Measurements from ENCODE around the gene ADRM1.

Gene ADRM1, protein sequence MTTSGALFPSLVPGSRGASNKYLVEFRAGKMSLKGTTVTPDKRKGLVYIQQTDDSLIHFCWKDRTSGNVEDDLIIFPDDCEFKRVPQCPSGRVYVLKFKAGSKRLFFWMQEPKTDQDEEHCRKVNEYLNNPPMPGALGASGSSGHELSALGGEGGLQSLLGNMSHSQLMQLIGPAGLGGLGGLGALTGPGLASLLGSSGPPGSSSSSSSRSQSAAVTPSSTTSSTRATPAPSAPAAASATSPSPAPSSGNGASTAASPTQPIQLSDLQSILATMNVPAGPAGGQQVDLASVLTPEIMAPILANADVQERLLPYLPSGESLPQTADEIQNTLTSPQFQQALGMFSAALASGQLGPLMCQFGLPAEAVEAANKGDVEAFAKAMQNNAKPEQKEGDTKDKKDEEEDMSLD

DNA sequence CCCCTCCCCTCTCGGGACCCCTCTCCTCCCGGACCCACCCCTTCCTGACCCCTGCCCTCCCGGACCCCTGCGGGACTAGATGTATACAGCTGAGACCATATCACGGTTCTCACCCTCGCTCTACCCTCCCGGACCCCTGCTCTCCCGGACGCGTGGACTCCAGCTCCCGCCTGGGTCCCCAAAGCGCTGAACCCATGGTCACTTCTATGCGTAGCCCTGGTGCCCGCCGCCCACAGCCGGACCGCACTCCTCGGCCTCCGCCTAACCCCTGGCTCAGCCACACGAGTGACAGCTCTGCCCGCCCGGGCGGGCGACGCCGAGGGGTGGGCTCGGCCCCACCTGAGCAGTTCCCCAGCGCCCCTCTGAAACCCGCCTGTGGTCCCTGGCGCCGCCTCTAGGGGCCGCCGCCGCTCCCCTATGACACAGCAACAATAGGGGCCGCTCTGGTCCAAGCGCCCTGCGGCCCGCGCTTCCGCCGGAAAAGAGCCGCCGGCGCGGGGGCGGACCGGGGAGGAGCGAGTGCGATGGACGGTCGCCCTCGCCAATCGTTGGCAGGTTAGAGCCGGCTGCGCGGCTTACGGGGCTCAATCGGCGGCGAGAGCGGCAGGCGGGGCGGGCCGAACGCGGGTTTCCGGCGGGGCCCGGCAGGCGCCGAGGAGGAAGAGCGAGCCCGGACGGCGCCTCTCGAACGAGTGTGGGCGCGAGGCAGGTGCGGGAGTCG is at the start of gene ADRM1:
Gene ADRM1 (plus strand): TSS at position 657 of the 721 bp plus-strand sequence. CDS start 572 bp downstream, outside the sequence.
- DNase-seq (ENCODE audit: low read depth in 2 of 2), result peak; percentile 87 to 93

DNA sequence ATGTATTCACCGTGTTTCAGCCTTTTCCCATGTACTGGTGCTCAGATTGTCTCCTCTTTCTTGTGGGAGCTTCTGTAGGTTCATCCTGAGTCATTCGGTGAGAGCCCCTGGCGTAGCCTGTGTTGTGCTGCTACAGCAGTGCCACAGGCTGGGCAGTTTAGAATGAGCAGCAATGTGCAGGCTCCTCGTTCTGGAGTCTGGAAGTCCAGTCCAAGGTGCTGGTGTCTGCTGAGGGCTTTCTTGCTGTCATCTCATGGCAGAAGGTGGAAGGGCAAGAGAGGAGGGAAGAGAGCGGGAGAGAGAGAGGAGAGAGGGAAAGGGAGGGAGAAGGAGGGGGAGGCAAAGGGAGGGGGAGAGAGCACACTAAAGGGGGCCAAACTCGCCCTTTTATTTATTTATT is 49.4 kb upstream of the ADRM1 start:
- no peak for DNase-seq (ENCODE audit: low read depth in 2 of 2)

DNA sequence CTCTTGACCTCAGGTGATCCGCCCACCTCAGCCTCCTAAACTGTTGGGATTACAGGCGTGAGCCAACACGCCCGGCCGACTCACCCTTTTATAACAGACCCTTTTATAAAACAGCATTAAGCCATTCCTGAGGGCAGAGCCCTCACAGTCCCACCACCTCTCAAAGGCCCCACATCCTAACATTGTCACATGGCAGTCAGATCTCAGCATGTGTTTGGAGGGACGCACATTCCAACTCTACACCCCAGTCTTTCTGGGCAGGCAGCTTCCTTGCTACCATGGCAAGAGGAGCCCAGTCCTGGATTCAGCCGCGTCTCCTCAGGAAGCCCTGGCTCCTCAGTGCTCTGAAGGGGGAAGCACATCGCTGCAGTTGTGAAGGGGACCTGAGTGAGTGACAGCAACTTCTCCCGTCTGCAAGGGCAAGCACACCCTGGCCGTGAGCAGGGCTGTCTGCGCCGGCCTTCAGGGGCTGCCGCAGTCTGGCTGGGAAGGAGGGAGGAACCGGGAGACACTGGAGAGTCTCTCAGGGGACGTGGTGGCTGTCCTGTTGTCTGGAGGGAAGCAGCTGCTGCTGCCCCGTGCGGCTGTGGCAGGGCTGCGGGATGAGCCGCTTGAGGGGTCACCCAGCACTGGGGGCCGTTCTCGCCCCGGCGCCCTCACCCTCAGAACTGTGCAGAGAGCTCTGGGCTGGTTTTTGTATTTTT is 48.6 kb upstream of the ADRM1 start:
- no peak for DNase-seq (ENCODE audit: low read depth in 2 of 2)

DNA sequence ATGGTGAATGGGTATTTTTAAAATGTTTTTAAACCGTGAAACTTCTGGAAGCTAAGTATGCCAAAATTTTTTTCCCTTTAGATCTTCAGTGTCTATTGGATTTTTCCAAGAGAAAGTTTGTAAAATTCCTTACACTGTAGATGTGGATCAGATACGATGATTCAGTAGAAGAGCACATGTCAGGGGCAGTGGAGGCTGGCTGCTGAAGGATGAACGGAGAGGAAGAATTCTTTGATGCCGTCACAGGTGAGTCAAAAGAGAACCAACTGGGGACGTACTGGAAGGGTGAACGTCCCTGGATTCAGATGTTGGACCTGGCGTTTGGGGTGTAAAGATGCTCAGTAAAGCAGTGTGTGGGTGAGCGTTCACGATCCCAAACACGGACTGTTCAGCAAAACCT is 46.8 kb upstream of the ADRM1 start:
- no peak for DNase-seq (ENCODE audit: low read depth in 2 of 2)

DNA sequence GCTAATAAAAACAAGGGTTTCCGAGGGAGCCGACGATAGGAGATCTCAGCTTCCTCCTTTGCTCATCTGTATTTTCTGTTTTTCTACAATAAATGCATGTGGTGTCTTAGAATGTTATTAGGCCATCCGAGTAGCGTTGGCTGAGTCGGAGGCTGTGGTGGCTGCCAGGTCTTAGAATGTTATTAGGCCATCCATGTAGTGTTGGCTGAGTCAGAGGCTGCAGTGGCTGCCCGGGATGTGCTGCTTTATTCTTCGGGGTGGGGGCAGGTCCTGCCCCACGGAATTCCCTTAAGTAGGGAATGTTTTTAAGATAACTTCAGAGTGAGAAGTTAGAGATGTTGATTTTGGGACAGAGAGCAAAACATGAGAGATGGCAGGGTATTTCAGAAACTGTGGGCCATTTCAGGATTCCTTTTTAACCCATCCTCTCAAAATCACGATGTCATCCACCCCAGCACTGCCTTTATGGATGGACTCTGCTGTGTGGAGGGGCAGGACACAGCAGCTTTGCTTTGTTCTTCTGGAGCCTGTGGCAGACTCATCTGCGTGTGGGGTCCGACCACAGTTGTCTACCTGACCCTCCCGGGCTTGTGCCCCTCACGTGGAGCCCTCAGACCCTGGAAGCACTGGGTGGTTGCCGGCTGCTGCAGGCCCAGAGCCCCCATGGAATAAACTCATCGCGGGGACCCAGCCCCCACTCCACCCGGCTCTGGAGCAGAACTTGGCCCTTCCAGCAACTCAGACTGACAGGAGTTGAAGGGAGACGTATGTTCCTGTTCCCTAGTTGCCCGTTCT is 44.1 kb upstream of the ADRM1 start:
- no peak for DNase-seq (ENCODE audit: low read depth in 2 of 2)

DNA sequence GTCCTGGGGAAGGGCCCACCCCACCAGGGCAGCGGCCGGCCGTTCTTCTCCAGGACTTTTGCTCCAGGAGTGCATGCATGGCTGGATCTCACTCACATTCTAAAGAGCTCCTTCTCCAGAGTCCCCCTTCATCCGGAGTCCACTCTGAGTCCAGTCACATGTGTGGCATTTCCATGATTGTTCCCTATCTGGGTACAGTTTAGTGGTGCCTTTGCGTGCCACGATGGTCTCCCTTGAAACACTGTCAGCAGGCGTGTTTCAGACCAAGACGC is 43.6 kb upstream of the ADRM1 start:
- no peak for DNase-seq (ENCODE audit: low read depth in 2 of 2)

DNA sequence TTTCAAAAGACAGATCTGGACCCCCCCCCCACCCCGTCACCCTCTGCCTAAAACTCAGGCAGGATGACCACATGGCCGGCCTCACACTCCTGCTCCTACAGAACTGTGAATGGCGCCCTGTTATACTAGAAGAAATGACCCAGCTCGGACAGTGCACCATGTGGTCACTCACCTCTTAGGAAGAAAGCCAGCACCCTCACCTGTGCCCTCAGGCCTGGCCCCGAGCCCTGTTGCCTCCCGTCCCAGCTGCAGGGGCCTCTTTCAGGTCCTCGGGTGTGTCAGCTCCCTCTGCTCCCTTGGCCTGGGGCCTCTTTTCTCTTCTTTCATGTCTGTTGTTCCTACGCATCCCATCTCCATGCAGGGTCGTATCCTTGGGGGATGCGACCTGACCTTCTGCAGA is 40.7 kb upstream of the ADRM1 start:
- DNase-seq (ENCODE audit: low read depth in 2 of 2), result no peak

DNA sequence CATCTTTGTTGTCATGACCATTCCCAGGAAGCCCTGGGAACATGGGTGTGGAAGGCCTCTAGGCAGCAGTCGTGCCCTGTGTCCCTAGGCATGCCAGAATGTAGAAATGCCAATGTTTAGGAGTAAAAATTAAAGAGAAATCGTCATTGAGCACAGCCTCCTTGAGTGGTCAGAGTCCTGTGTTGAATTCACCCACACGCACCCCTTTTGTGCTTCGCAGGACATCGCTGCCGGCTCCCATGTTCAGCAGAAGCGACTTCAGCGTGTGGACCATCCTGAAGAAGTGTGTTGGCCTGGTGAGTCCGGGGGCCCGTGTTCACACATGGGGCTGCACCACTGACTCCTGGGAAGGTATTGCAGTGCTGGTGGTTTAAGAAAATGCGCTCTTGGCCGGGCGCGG is 39.4 kb upstream of the ADRM1 start:
- no peak for DNase-seq (ENCODE audit: low read depth in 2 of 2)

DNA sequence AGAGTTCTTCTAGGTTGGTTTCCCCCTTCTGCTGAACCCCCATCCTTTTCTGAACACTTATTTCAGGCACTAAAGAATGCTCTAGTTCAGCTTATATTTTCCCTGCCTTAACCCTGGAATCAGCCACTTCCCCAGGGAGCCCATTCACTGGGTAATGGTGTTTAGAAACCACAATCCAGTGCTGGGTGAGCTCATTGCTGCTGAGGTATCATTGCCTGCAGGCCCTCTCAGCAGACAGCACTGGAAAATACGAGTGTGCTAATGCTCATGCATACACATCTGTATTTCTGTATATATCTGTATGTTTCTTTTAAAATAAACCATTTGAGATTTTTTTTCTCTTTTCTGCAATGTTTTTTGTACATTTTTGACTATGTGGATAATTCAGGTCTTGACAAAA is 37.4 kb upstream of the ADRM1 start:
- no peak for DNase-seq (ENCODE audit: low read depth in 2 of 2)

DNA sequence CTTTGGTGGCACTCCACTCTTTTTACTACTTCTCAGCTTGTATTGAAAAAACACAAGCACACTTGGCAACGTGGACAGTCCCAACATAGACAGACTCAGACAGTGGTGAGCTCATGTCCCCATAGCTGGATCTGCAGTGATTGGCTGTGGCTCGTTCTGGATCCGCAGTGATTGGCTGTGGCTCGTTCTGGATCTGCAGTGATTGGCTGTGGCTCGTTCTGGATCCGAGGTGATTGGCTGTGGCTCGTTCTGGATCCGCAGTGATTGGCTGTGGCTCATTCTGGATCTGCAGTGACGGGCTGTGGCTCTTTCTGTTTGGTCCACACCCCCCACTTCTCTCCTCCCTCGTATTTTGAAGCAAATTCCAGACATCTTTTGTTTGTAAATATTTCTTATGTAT is 36.5 kb upstream of the ADRM1 start:
- DNase-seq (ENCODE audit: low read depth in 2 of 2), result no peak

DNA sequence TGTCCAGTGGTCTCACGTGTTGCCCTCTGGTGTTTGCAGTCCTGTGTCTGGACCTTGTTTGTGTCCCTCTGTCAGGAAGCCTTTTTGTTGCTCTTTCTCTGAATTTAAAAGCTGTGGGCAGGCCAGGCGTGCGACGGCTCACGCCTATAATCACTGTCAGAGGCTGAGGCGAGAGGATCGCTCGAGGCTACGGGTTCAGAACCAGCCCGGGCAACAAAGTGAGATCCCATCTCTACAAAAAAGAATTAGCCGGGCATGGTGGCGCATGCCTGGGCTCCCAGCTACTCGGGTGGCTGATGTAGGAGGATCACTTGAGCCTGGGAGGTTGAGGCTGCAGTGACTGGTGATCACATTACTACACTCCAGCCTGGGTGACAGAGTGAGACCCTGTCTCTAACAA is 35.9 kb upstream of the ADRM1 start:
- DNase-seq (ENCODE audit: low read depth in 2 of 2), result no peak

DNA sequence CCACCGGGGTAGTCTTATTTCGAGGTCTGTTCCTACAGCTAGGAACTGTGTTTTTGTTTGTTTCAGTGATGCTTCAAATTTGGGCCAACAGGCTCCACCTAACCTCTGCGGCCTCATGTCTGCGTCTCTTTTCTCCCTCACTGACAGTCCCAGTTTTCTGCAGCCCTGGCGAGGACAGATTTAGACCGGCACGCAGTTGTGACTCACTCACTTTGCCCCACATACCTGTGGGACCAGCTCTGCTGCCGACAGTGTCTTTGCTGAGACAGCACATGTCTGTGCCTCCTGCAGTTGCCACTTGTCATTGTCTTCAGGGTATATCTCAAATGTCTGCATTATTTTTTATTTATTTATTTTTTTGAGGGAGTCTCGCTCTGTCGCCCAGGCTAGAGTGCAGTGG is 35.3 kb upstream of the ADRM1 start:
- no peak for DNase-seq (ENCODE audit: low read depth in 2 of 2)

DNA sequence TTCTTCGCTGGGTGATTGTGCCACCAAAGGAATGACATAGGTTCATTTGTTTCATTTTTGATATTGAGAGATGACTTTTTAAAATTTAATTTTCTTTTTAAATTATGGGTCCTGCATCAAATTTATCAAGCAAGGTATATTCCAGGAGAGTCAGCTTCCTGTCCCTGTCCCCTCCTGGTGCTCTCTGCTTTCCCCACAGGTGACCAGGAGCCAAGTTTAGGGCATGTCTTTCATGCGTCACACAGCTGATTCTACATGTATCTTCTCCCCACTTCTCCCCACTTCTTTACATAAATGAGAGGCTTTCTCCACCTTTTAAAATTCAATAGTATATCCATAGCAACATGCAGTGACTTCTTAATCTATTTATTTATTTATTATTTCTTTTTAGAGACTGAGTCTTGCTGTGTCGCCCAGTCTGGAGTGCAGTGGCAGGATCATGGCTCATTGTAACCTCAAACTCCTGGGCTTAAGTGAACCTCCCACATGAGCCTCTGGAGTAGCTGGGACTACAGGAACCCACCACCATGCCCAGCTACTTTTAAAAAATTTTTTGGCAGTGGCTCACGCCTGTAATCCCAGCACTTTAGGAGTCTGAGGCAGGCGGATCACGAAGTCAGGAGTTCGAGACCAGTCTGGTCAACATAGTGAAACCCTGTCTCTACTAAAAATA is 34.4 kb upstream of the ADRM1 start:
- DNase-seq (ENCODE audit: low read depth in 2 of 2), result no peak

DNA sequence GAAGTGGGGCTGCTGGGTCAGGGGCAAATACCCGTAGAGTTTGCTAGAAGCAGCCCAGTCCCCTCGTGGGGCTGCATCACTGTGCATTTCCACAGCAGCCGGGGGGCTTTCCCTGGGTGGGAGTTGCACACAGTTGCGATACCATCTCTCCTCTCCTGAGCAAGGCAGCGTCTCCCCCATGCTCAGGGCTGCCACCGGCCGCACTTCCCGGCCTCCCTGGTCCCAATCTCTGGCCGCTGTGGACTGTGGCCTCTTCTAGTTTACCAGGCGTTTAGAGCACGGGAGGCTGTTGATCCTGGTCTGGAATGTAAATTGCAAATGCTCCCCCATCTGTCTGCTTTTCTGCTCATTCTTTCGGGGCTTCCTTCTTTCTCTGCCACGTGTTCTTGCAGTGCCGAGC is 33.4 kb upstream of the ADRM1 start:
- DNase-seq (ENCODE audit: low read depth in 2 of 2), result no peak

DNA sequence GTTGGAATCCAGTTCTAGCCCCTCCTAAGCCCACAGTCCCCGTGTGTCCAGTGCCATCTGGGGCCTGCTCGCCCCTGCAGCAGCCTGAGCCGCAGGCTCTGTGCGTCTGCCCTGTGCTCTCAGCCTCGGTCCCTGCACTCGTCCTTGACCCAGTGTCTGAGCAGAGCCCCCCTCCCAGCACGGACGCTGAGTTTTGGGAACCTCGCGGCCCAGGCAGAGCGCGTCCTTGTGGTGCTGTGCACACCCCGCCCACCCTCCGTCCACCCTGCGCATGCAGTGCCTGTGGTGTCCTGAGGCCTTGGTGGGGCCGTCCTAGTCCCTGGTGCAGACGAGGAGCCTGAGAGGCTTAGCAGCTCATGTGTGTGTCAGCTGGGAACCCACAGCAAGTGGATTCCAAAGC is 32.9 kb upstream of the ADRM1 start:
- no peak for DNase-seq (ENCODE audit: low read depth in 2 of 2)

DNA sequence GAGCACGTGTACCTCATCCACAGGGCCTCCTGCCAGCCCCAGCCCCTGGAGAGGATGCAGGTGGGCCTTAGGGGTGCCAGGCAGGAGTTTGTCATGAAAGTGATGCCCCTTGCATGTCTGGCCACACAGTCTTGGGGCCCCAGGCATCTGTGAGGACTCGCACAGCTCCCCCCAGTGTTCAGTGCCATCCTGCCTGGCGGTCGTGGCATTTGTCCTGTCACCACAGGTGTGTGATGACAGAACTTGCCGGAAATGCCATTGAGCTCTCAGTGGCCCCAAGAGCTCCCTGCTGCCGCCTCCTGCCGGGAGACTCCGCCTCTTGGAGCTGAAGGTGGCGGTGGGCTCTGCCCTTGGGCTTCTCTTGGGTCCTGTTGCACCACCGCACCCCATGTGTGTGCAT is 30.6 kb upstream of the ADRM1 start:
- no peak for DNase-seq (ENCODE audit: low read depth in 2 of 2)

DNA sequence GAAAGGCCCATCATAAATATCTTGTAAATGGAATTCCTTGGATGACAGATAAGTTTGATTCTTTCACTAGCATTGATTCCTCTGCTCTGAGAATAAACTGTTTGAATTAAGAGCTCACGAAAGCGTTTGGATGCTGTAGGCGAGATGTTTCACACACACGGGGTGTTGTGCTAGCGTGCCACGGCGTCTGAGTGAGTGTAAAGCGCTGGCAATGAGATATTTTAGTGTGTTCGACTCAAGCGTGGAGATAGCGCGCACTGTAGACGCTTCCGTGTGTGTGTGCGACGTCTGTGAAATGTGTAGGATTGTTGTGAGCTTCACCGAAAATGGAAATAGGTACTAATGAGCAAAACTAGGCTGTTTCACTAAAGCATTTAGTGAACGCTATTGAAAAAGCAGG is 29.4 kb upstream of the ADRM1 start:
- DNase-seq (ENCODE audit: low read depth in 2 of 2), result no peak

DNA sequence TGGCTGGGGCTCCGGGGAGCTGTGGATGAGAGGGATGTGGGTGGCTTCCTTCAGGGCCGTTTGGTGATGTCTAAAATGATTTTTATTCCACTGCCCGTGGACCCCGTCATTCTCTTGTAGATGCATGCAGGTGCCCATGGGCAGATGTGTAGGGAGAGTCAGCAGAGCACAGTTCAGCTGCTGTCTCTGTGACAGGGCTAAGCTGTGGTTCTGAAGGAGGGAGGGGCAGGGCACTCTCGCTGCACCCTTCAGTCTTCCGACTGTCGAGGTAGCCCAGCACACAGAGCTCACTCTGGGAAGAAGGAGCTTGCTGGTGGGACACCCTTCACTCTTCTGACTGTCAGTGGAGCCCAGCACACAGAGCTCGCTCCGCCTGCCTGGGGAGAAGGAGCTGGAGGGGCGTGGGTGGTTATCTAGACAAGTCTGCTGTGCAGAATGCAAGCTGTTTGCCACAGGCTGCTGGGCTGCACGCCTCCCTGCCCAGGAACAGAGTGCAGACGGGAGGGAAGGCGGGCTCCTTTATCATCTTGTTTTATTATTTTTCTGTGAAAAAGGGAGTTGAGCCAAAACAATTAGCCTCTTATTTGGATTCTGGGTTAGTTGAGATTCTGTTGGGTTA is 28.4 kb upstream of the ADRM1 start:
- DNase-seq (ENCODE audit: low read depth in 2 of 2), result no peak

DNA sequence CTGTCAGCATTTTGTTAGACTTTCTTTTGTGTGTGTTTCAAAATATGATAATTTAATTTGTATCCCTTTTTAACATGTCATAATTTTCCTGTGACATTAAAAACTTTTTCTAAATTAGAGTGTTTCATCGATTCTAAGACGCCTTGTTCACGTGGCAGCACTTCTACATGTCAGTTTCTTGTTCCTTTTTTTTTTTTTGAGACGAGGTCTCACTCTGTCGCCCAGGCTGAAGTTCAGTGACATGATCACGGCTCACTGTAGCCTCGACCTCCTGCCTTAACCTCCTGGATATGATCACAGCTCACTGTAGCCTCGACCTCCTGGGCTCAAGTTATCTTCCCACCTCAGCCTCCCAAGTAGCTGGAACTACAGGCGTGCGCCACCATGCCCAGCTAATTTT is 27.6 kb upstream of the ADRM1 start:
- no peak for DNase-seq (ENCODE audit: low read depth in 2 of 2)

DNA sequence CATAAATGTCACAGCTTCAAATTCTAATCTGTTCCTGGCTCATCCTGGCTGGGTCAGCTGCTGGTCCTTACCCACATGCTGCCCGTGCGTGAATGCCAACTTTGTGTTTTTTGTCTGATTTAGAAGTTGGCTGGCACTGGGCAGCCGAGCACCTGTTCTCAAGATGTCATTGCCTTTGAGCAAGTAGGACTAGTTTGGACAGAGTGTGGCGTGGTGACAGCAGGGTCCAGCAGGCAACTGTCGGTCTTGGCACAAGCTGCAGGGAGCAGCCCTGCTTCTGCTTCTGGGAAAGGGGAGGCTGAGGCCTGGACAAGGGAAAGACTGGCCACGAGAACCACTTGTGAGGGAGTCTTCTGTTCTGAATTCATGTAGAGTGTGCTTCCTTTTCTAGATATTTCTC is 26.4 kb upstream of the ADRM1 start:
- DNase-seq (ENCODE audit: low read depth in 2 of 2), result no peak

DNA sequence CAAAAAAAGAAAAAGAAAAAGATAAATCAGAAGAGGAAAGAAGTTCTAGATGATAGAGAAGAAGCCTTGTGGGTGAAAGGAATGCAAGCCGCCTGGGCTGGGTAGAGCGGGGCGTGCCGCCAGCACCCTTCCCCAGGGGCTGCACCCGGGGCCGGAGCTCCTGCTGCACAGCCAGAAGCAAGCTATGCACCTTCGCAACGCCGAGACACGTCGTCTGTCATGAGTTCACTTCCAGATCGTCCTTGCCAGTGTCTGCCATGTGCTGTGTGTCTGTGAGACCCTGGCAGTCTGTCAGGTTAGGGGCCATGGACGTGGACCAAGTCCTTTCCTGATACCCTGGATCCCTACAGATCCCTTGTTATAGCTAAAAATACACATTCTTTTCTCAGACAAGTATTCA is 25.5 kb upstream of the ADRM1 start:
- no peak for DNase-seq (ENCODE audit: low read depth in 2 of 2)

All from stimulated activated CD4-positive, alpha-beta T cell treated with anti-CD3 and anti-CD28 coated beads, Interleukin-1b, Interleukin-23, amount 100 ng/mL, for 1 hour (primary cell).